Neural progenitor cell (in vitro differentiated cells): ENCODE measurements around the gene TCFL5. TPM values are rescaled to one million over a fixed set of nuclear protein-coding genes. Genes with fewer than 3 reads are reported as not detected.

Experiments used
- DNase-seq: peaks from one replicate; pipeline ENCODE4 v3.0.0-alpha.2; 2016; ENCODE audit warnings: low spot score
- H2AFZ ChIP-seq: fragments of 200-600 bp; sonication (generic); replicated peaks from 2 replicates; pipeline ENCODE4 v1.6.1; 2016; ENCODE audit warnings: antibody characterized with exemption
- H3F3A ChIP-seq: fragments of 200-600 bp; sonication (generic); 2 replicates; pipeline ENCODE4 v1.6.1; 2016; ENCODE audit warnings: antibody characterized with exemption, low read depth
- H3K27ac ChIP-seq: fragments of 200-600 bp; sonication (generic); 2 replicates; pipeline ENCODE4 v1.5.1; 2016; ENCODE audit warnings: mild to moderate bottlenecking
- H3K27me3 ChIP-seq: fragments of 200-600 bp; sonication (generic); 2 replicates; pipeline ENCODE4 v1.6.1; 2016; ENCODE audit warnings: mild to moderate bottlenecking, moderate library complexity
- H3K36me3 ChIP-seq: fragments of 200-600 bp; sonication (generic); 2 replicates; pipeline ENCODE4 v1.5.1; 2016
- H3K4me1 ChIP-seq: fragments of 200-600 bp; sonication (generic); 2 replicates; pipeline ENCODE4 v1.6.1; 2016; ENCODE audit warnings: mixed run types
- H3K4me2 ChIP-seq: fragments of 200-600 bp; sonication (generic); 2 replicates; pipeline ENCODE4 v1.6.1; 2016
- H3K4me3 ChIP-seq: fragments of 200-600 bp; sonication (generic); 2 replicates; pipeline ENCODE4 v1.5.1; 2016
- H3K79me2 ChIP-seq: fragments of 200-600 bp; sonication (generic); 2 replicates; pipeline ENCODE4 v1.6.1; 2016; ENCODE audit warnings: low read depth
- H3K9ac ChIP-seq: fragments of 200-600 bp; sonication (generic); 2 replicates; pipeline ENCODE4 v1.6.1; 2016
- H3K9me3 ChIP-seq: fragments of 200-600 bp; sonication (generic); 2 replicates; pipeline ENCODE4 v1.5.1; 2016; ENCODE audit warnings: low read depth
- H4K20me1 ChIP-seq: fragments of 200-600 bp; sonication (generic); 2 replicates; pipeline ENCODE4 v1.6.1; 2016; ENCODE audit warnings: low read depth
- H3K27ac Mint-ChIP-seq: 3 replicates; pipeline ENCODE4 v1.8.0; 2021; ENCODE audit warnings: mixed read lengths
- H3K27me3 Mint-ChIP-seq: 2 replicates; pipeline ENCODE4 v1.8.0; 2022; ENCODE audit warnings: low read depth, mild to moderate bottlenecking, inconsistent platforms, moderate library complexity, mixed read lengths; ENCODE audit not compliant: insufficient read depth
- H3K36me3 Mint-ChIP-seq: 3 replicates; pipeline ENCODE4 v1.8.0; 2021; ENCODE audit warnings: mixed read lengths
- H3K4me1 Mint-ChIP-seq: 3 replicates; pipeline ENCODE4 v1.8.0; 2021; ENCODE audit warnings: mixed read lengths
- H3K4me3 Mint-ChIP-seq: 3 replicates; pipeline ENCODE4 v1.8.0; 2021; ENCODE audit warnings: mild to moderate bottlenecking, moderate library complexity, mixed read lengths
- H3K9me3 Mint-ChIP-seq: 3 replicates; pipeline ENCODE4 v1.8.0; 2020; ENCODE audit warnings: mixed read lengths
- EZH2 ChIP-seq: fragments of 200-600 bp; sonication (generic); IDR thresholded peaks from 2 replicates; pipeline ENCODE4 v1.6.1; 2017; ENCODE audit warnings: antibody characterized with exemption, mild to moderate bottlenecking, moderate library complexity
- EZH2phosphoT487 ChIP-seq: fragments of 200-600 bp; sonication (generic); IDR thresholded peaks from 2 replicates; pipeline ENCODE4 v1.6.1; 2017; ENCODE audit warnings: antibody characterized with exemption
- total RNA-seq: library from RNA; depleted of rRNA; stranded (reverse); fragments of >200 nt; gene quantifications from 2 replicates; pipeline ENCODE4 v1.2.3, GENCODE V29; 2015; ENCODE audit warnings: low replicate concordance
- TF ChIP-seq, protein P1 (sequence below): fragments of 200-600 bp; sonication (generic); IDR thresholded peaks from 2 replicates; pipeline ENCODE4 v1.5.1; 2017; ENCODE audit warnings: antibody characterized with exemption, mild to moderate bottlenecking

TCFL5 gene
- total RNA-seq, 1 donor from 2014 or later = 36.3 TPM

GRCh38 chr20:62852841-62853240 is 8.8 kb downstream of the TCFL5 start:
- Mint-ChIP-seq H3K36me3 (peaks cover 31% of the 10 kb centered on the region), H3K4me3 (no peak overlapping the region), H3K4me1 (no peaks in the 10 kb centered on the region), H3K9me3 (no peaks in the 10 kb centered on the region), H3K27ac (no peak overlapping the region), H3K27me3 (peaks cover 2% of the 10 kb centered on the region)
- Histone ChIP-seq H2AFZ (no peak overlapping the region), H3K27me3 (no peaks in the 10 kb centered on the region), H3K4me3 (no peak overlapping the region), H3K27ac (no peak overlapping the region), H3K9ac (no peak overlapping the region), H3K4me1 (no peaks in the 10 kb centered on the region), H3K4me2 (no peak overlapping the region), H3F3A (no peaks in the 10 kb centered on the region), H4K20me1 (peaks cover 24% of the 10 kb centered on the region), H3K79me2 (peaks cover 4% of the 10 kb centered on the region), H3K36me3 (no peaks in the 10 kb centered on the region), H3K9me3 (no peaks in the 10 kb centered on the region)
- no peak for TF ChIP-seq EZH2
- TF ChIP-seq EZH2phosphoT487 = no peak
- TF ChIP-seq, protein P1, sequence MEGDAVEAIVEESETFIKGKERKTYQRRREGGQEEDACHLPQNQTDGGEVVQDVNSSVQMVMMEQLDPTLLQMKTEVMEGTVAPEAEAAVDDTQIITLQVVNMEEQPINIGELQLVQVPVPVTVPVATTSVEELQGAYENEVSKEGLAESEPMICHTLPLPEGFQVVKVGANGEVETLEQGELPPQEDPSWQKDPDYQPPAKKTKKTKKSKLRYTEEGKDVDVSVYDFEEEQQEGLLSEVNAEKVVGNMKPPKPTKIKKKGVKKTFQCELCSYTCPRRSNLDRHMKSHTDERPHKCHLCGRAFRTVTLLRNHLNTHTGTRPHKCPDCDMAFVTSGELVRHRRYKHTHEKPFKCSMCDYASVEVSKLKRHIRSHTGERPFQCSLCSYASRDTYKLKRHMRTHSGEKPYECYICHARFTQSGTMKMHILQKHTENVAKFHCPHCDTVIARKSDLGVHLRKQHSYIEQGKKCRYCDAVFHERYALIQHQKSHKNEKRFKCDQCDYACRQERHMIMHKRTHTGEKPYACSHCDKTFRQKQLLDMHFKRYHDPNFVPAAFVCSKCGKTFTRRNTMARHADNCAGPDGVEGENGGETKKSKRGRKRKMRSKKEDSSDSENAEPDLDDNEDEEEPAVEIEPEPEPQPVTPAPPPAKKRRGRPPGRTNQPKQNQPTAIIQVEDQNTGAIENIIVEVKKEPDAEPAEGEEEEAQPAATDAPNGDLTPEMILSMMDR = no peak
- DNase-seq = no peak

DNA sequence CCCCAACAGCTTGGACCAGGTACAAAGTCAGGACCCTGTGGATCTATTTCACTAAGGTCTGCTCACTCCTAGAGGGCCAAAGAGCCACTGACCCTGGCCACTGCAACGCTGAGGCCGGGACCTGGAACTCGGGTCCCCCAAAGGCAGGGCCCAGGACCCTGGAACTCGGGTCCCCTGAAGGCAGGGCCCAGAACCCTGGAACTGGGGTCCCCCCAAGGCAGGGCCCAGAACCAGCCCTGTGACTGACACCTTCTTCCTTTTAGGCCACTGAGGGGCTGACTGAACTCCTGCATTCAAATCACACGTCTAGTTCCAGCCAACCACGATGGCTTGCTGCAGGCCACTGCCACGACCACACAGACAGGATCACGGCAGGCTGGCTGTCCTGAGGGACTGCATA is 9.4 kb downstream of the TCFL5 start:
- Histone ChIP-seq H3K27ac (no peak overlapping the region), H3K27me3 (no peaks in the 10 kb centered on the region), H3K79me2 (no peaks in the 10 kb centered on the region), H3K4me3 (no peak overlapping the region), H2AFZ (no peak overlapping the region), H3K36me3 (no peaks in the 10 kb centered on the region), H3K4me1 (no peaks in the 10 kb centered on the region), H3K9me3 (no peaks in the 10 kb centered on the region), H4K20me1 (peaks cover 19% of the 10 kb centered on the region), H3F3A (no peaks in the 10 kb centered on the region), H3K9ac (no peak overlapping the region), H3K4me2 (no peak overlapping the region)
- Mint-ChIP-seq H3K36me3 (peaks cover 29% of the 10 kb centered on the region), H3K9me3 (no peaks in the 10 kb centered on the region), H3K27me3 (peaks cover 2% of the 10 kb centered on the region), H3K27ac (no peak overlapping the region), H3K4me1 (no peaks in the 10 kb centered on the region), H3K4me3 (no peak overlapping the region)
- no peak for DNase-seq
- TF ChIP-seq, protein P1 = no peak
- TF ChIP-seq EZH2 = no peak

- no peaks in the 10 kb centered on the region for H3K9me3 Mint-ChIP-seq
- Histone ChIP-seq H3K36me3 (no peaks in the 10 kb centered on the region), H3F3A (no peaks in the 10 kb centered on the region), H3K27me3 (no peaks in the 10 kb centered on the region), H3K4me3 (no peak overlapping the region), H3K4me1 (no peaks in the 10 kb centered on the region), H3K79me2 (no peaks in the 10 kb centered on the region), H2AFZ (no peak overlapping the region), H3K4me2 (no peak overlapping the region), H3K9ac (no peak overlapping the region), H3K27ac (no peak overlapping the region), H4K20me1 (peaks cover 19% of the 10 kb centered on the region), H3K9me3 (no peaks in the 10 kb centered on the region)
- no peaks in the 10 kb centered on the region for H3K4me1 Mint-ChIP-seq
- peaks cover 2% of the 10 kb centered on the region for H3K27me3 Mint-ChIP-seq
- H3K36me3 Mint-ChIP-seq = peaks cover 34% of the 10 kb centered on the region
- peak overlapping the region; percentile 20 for H3K27ac Mint-ChIP-seq
- H3K4me3 Mint-ChIP-seq = no peak overlapping the region
- no peak for DNase-seq
- TF ChIP-seq, protein P1 = peak; percentile 15
- TF ChIP-seq EZH2phosphoT487 = no peak
Measured at GRCh38 chr20:62850333-62850974, 11.2 kb downstream of the TCFL5 start.
